Neural cell (in vitro differentiated cells): ENCODE measurements around the gene IL17B. TPM values are rescaled to one million over a fixed set of nuclear protein-coding genes. Genes with fewer than 3 reads are reported as not detected.

Experiments
- H2AFZ ChIP-seq: fragments of 200-600, 300-800 bp; sonication (generic), shearing (Covaris generic); 2 replicates; pipeline ENCODE4 v1.6.0; 2014; ENCODE audit warnings: low read depth, mild to moderate bottlenecking, antibody characterized with exemption, low read length, moderate library complexity
- H3F3A ChIP-seq: fragments of 200-600 bp; shearing (Covaris generic); 2 replicates; pipeline ENCODE4 v1.6.1; 2016; ENCODE audit warnings: mild to moderate bottlenecking, moderate library complexity, mixed read lengths, antibody characterized with exemption, low read length; ENCODE audit not compliant: insufficient read depth, poor library complexity, severe bottlenecking
- H3K27ac ChIP-seq: fragments of 200-600, 300-800 bp; sonication (generic), shearing (Covaris generic); 2 replicates; pipeline ENCODE4 v1.5.1; 2014; ENCODE audit warnings: mild to moderate bottlenecking, low read length, moderate library complexity
- H3K27me3 ChIP-seq: fragments of 300-800, 200-600 bp; sonication (generic), shearing (Covaris generic); 2 replicates; pipeline ENCODE4 v1.6.0; 2014; ENCODE audit warnings: mild to moderate bottlenecking, low read depth, low read length, moderate library complexity; ENCODE audit not compliant: insufficient read depth
- H3K36me3 ChIP-seq: fragments of 300-800, 200-600 bp; sonication (generic), shearing (Covaris generic); 2 replicates; pipeline ENCODE4 v1.5.1; 2014; ENCODE audit warnings: mild to moderate bottlenecking, antibody characterized with exemption, low read length, moderate library complexity; ENCODE audit not compliant: insufficient read depth
- H3K4me2 ChIP-seq: fragments of 300-800, 200-600 bp; sonication (generic), shearing (Covaris generic); 2 replicates; pipeline ENCODE4 v1.6.0; 2014; ENCODE audit warnings: mild to moderate bottlenecking, low read length
- H3K4me3 ChIP-seq: fragments of 300-800, 200-600 bp; sonication (generic), shearing (Covaris generic); 2 replicates; pipeline ENCODE4 v1.5.1; 2014; ENCODE audit warnings: mild to moderate bottlenecking, low read length, moderate library complexity
- H3K79me2 ChIP-seq: fragments of 200-600 bp; shearing (Covaris generic); replicated peaks from 2 replicates; pipeline ENCODE4 v1.6.0; 2014; ENCODE audit warnings: mild to moderate bottlenecking, low read length, moderate library complexity; ENCODE audit not compliant: insufficient read depth
- H3K9ac ChIP-seq: fragments of 300-800, 200-600 bp; sonication (generic), shearing (Covaris generic); 2 replicates; pipeline ENCODE4 v1.6.1; 2016; ENCODE audit warnings: mild to moderate bottlenecking, low read length, mixed read lengths
- H3K9me2 ChIP-seq: fragments of 200-600 bp; shearing (Covaris generic); 2 replicates; pipeline ENCODE4 v1.6.1; 2016; ENCODE audit warnings: mild to moderate bottlenecking, low read length, mixed read lengths; ENCODE audit not compliant: insufficient read depth
- H3K9me3 ChIP-seq: fragments of 200-600, 300-800 bp; sonication (generic), shearing (Covaris generic); 2 replicates; pipeline ENCODE4 v1.6.1; 2016; ENCODE audit warnings: mild to moderate bottlenecking, mixed run types, low read length, moderate library complexity, mixed read lengths
- H4K20me1 ChIP-seq: fragments of 200-600 bp; shearing (Covaris generic); 2 replicates; pipeline ENCODE4 v1.6.1; 2016; ENCODE audit warnings: mild to moderate bottlenecking, mixed run types; ENCODE audit not compliant: insufficient read depth
- CTCF ChIP-seq: fragments of 450-650 bp; IDR thresholded peaks from 2 replicates; pipeline ENCODE4 v1.5.1; 2014; ENCODE audit warnings: antibody characterized with exemption, mild to moderate bottlenecking, moderate library complexity; ENCODE audit not compliant: poor library complexity, severe bottlenecking
- EP300 ChIP-seq: fragments of 450-650 bp; conservative IDR thresholded peaks from 2 replicates; pipeline ENCODE4 v1.6.1; 2014; ENCODE audit warnings: antibody characterized with exemption, mild to moderate bottlenecking, moderate library complexity; ENCODE audit not compliant: poor library complexity, severe bottlenecking
- EZH2 ChIP-seq: fragments of 200-600, 300-800 bp; shearing (Covaris generic), sonication (generic); IDR thresholded peaks from 2 replicates; pipeline ENCODE4 v1.6.1; 2014; ENCODE audit warnings: antibody characterized with exemption, low read length, borderline replicate concordance, mild to moderate bottlenecking; ENCODE audit not compliant: insufficient read depth, poor library complexity, severe bottlenecking
- MXI1 ChIP-seq: fragments of 450-650 bp; conservative IDR thresholded peaks from 2 replicates; pipeline ENCODE4 v1.6.1; 2014; ENCODE audit warnings: antibody characterized with exemption, mild to moderate bottlenecking; ENCODE audit not compliant: poor library complexity, severe bottlenecking
- POLR2AphosphoS5 ChIP-seq: IDR thresholded peaks from 2 replicates; pipeline ENCODE4 v1.6.1; 2012
- RAD21 ChIP-seq: fragments of 450-650 bp; conservative IDR thresholded peaks from 2 replicates; pipeline ENCODE4 v1.6.1; 2014; ENCODE audit warnings: antibody characterized with exemption, mild to moderate bottlenecking, moderate library complexity
- SMC3 ChIP-seq: fragments of 450-650 bp; conservative IDR thresholded peaks from 2 replicates; pipeline ENCODE4 v1.6.1; 2014; ENCODE audit warnings: antibody characterized with exemption, mild to moderate bottlenecking, moderate library complexity; ENCODE audit not compliant: poor library complexity
- TAF1 ChIP-seq: IDR thresholded peaks from 2 replicates; pipeline ENCODE4 v1.6.1; 2012; ENCODE audit warnings: low read depth
- polyA minus RNA-seq: library from RNA; depleted of rRNA, polyadenylated mRNA; stranded (reverse); fragments of >200 nt; gene quantifications from 2 replicates; pipeline ENCODE4 v1.2.3, GENCODE V29; 2014
- polyA plus RNA-seq: library from polyadenylated mRNA; depleted of rRNA; stranded (reverse); fragments of >200 nt; gene quantifications from 2 replicates; pipeline ENCODE4 v1.2.3, GENCODE V29; 2014
- TF ChIP-seq, protein P1 (sequence below): IDR thresholded peaks from 2 replicates; pipeline ENCODE4 v1.6.1; 2012; ENCODE audit warnings: borderline replicate concordance

The IL17B gene
- not detected in 2 replicates for polyA plus RNA-seq
- not detected in 2 replicates for polyA minus RNA-seq

GRCh38 chr5:149379177-149379761, at the start of gene IL17B:
Gene IL17B, minus strand, starts transcription at chr5:149379292. Its CDS starts 67 bp downstream, at chr5:149379225.
- Histone ChIP-seq H3K79me2 (no peaks in the 10 kb centered on the region), H3F3A (no peaks in the 10 kb centered on the region), H3K4me2 (no peak within 1 kb of the TSS), H3K4me3 (no peak within 1 kb of the TSS), H3K9me3 (no peaks in the 10 kb centered on the region), H3K9me2 (no peaks in the 10 kb centered on the region), H2AFZ (no peak within 1 kb of the TSS), H3K27me3 (no peaks in the 10 kb centered on the region), H4K20me1 (no peaks in the 10 kb centered on the region), H3K27ac (no peak within 1 kb of the TSS), H3K9ac (no peak within 1 kb of the TSS), H3K36me3 (no peaks in the 10 kb centered on the region)
- TF ChIP-seq MXI1 (no peak), POLR2AphosphoS5 (no peak), SMC3 (no peak), RAD21 (no peak), TAF1 (no peak), EZH2 (no peak), EP300 (no peak), CTCF (no peak)
- TF ChIP-seq, protein P1, sequence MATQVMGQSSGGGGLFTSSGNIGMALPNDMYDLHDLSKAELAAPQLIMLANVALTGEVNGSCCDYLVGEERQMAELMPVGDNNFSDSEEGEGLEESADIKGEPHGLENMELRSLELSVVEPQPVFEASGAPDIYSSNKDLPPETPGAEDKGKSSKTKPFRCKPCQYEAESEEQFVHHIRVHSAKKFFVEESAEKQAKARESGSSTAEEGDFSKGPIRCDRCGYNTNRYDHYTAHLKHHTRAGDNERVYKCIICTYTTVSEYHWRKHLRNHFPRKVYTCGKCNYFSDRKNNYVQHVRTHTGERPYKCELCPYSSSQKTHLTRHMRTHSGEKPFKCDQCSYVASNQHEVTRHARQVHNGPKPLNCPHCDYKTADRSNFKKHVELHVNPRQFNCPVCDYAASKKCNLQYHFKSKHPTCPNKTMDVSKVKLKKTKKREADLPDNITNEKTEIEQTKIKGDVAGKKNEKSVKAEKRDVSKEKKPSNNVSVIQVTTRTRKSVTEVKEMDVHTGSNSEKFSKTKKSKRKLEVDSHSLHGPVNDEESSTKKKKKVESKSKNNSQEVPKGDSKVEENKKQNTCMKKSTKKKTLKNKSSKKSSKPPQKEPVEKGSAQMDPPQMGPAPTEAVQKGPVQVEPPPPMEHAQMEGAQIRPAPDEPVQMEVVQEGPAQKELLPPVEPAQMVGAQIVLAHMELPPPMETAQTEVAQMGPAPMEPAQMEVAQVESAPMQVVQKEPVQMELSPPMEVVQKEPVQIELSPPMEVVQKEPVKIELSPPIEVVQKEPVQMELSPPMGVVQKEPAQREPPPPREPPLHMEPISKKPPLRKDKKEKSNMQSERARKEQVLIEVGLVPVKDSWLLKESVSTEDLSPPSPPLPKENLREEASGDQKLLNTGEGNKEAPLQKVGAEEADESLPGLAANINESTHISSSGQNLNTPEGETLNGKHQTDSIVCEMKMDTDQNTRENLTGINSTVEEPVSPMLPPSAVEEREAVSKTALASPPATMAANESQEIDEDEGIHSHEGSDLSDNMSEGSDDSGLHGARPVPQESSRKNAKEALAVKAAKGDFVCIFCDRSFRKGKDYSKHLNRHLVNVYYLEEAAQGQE, result no peak

DNA sequence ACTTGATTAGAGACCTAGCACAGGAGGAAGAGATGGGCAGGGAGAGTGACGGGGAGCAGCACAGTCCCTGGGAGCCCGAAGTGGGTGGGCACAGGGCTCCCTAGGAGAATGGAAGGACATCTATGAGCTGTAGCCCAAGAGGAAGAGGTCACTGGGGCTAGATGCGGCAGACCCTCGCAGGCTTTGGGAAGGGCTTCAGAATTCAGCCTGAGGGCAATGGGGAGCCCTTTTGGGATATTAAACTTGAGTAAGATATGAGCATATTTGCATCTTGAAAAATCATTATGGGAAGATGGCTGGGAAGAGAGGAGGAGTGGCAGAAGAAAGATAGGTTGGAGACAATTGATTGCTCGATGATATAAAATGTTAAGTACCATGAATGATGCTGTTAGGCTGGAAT, 48.9 kb upstream of the IL17B start:
- H3K36me3 ChIP-seq, result no peaks in the 10 kb centered on the region
- no peaks in the 10 kb centered on the region for H3K27me3 ChIP-seq

More for the DNA sequence above, 48.9 kb upstream of the IL17B start:
- H3K9ac ChIP-seq, result no peak overlapping the region
- H3F3A ChIP-seq, result no peaks in the 10 kb centered on the region
- no peaks in the 10 kb centered on the region for H3K79me2 ChIP-seq
- H3K9me3 ChIP-seq, result no peaks in the 10 kb centered on the region
- TF ChIP-seq SMC3 (no peak), CTCF (no peak), MXI1 (no peak), EZH2 (no peak), POLR2AphosphoS5 (no peak), TAF1 (no peak), RAD21 (no peak), EP300 (no peak)
- TF ChIP-seq, protein P1, result no peak
- no peaks in the 10 kb centered on the region for H3K9me2 ChIP-seq
- no peak overlapping the region for H3K4me2 ChIP-seq
- H2AFZ ChIP-seq, result no peak overlapping the region
- no peaks in the 10 kb centered on the region for H4K20me1 ChIP-seq
- no peak overlapping the region for H3K4me3 ChIP-seq
- no peak overlapping the region for H3K27ac ChIP-seq
